Tibial artery (tissue), 4 donors: ENCODE measurements around the gene EPHB3.

Experiments
- DNase-seq, 2 donors: peaks; one replicate each; pipeline ENCODE4 v3.0.0-alpha.2; 2019
- H3K27ac ChIP-seq, 2 donors: fragments of 200-600 bp; sonication (generic) in 1 of 2; 1 replicate in 1 of 2; 2 replicates in 1 of 2; pipeline ENCODE4 v1.5.1; 2018 to 2019; ENCODE audit warnings: mild to moderate bottlenecking in 1 of 2
- H3K27me3 ChIP-seq, 2 donors: fragments of 200-600 bp; sonication (generic) in 1 of 2; one replicate each; pipeline versions ENCODE4 v1.5.1 to v1.6.0; 2016 to 2019
- H3K36me3 ChIP-seq, 3 donors: fragments of 200-600 bp; sonication (generic) in 2 of 3; one replicate each; pipeline ENCODE4 v1.5.1; 2016 to 2019; ENCODE audit warnings: mild to moderate bottlenecking in 2 of 3
- H3K4me1 ChIP-seq, 4 donors: fragments of 200-600 bp; sonication (generic) in 2 of 4; 1 replicate in 3 of 4; 2 replicates in 1 of 4; pipeline ENCODE4 v1.5.1; 2016 to 2019
- H3K4me3 ChIP-seq, 2 donors: fragments of 200-600 bp; sonication (generic) in 1 of 2; 1 replicate in 1 of 2; 2 replicates in 1 of 2; pipeline ENCODE4 v1.5.1; 2018 to 2019; ENCODE audit warnings: mild to moderate bottlenecking in 2 of 2
- H3K9me3 ChIP-seq, 3 donors: fragments of 200-600 bp; sonication (generic) in 1 of 3; one replicate each; pipeline ENCODE4 v1.5.1; 2016 to 2019
- CTCF ChIP-seq, 2 experiments: fragments of 200-600 bp in 1 of 2; fragments of 450-650 bp in 1 of 2; IDR thresholded peaks; one replicate each; pipeline ENCODE4 v1.5.1; 2017 to 2019; ENCODE audit warnings: antibody characterized with exemption in 2 of 2, mild to moderate bottlenecking in 1 of 2, moderate library complexity in 1 of 2
- intact Hi-C: fragments of 100-400 bp; cut with DNase I; formaldehyde crosslinking; loops from one replicate; pipeline ENCODE4 v1.15.0; 2023; ENCODE audit warnings: low total_unique reads

Gene EPHB3

GRCh38 chr3:184604039-184604601 lies 42.5 kb downstream of the EPHB3 start:
- Histone ChIP-seq H3K4me3 (peak overlapping the region; percentile 39 to 51), H3K27ac (no peak overlapping the region), H3K27me3 (peaks cover 0 to 48% of the 10 kb centered on the region in 2 donors), H3K4me1 (peaks cover 5 to 44% (median 27%) of the 10 kb centered on the region in 4 donors), H3K9me3 (no peaks in the 10 kb centered on the region), H3K36me3 (no peaks in the 10 kb centered on the region)
- intact Hi-C loops, result no loop called here
- TF ChIP-seq CTCF (IDR thresholded peaks at IDR 0.05), result no peak
- DNase-seq, result no peak

- TF ChIP-seq CTCF (IDR thresholded peaks at IDR 0.05), result no peak
- H3K27me3 ChIP-seq, result peaks cover 0 to 50% of the 10 kb centered on the region in 2 donors
- DNase-seq, result peak in 1 of 2 donors; percentile 4
- H3K4me1 ChIP-seq, result peaks cover 5 to 44% (median 27%) of the 10 kb centered on the region in 4 donors
- no peaks in the 10 kb centered on the region for H3K9me3 ChIP-seq
- intact Hi-C loops, result no loop called here
- H3K4me3 ChIP-seq, result peak overlapping the region; percentile 39 to 51
- no peak overlapping the region for H3K27ac ChIP-seq
- H3K36me3 ChIP-seq, result no peaks in the 10 kb centered on the region
These were observed 43.2 kb downstream of the EPHB3 start for GRCh38 chr3:184604615-184605290.

- no peak for TF ChIP-seq CTCF (IDR thresholded peaks at IDR 0.05)
- intact Hi-C loops, result no loop called here
- Histone ChIP-seq H3K27ac (no peak overlapping the region), H3K27me3 (peaks cover 0 to 46% of the 10 kb centered on the region in 2 donors), H3K4me1 (peaks cover 5 to 17% (median 15%) of the 10 kb centered on the region in 4 donors), H3K4me3 (no peak overlapping the region), H3K36me3 (no peaks in the 10 kb centered on the region), H3K9me3 (no peaks in the 10 kb centered on the region)
- DNase-seq, result no peak
These were observed 46.6 kb downstream of the EPHB3 start for GRCh38 chr3:184608209-184608608.

GRCh38 chr3:184609476-184610244 lies 48.1 kb downstream of the EPHB3 start:
- no peak overlapping the region for H3K4me3 ChIP-seq
- DNase-seq, result no peak
- intact Hi-C loops, result no loop called here
- no peaks in the 10 kb centered on the region for H3K36me3 ChIP-seq
- TF ChIP-seq CTCF (IDR thresholded peaks at IDR 0.05), result no peak
- no peaks in the 10 kb centered on the region for H3K9me3 ChIP-seq
- no peak overlapping the region for H3K27ac ChIP-seq
- peaks cover 0 to 3% (median 1%) of the 10 kb centered on the region in 4 donors for H3K4me1 ChIP-seq
- H3K27me3 ChIP-seq, result peaks cover 0 to 39% of the 10 kb centered on the region in 2 donors

- Histone ChIP-seq H3K36me3 (no peaks in the 10 kb centered on the region), H3K4me3 (no peak overlapping the region), H3K27ac (no peak overlapping the region), H3K27me3 (peaks cover 0 to 32% of the 10 kb centered on the region in 2 donors), H3K9me3 (no peaks in the 10 kb centered on the region), H3K4me1 (no peaks in the 10 kb centered on the region)
- no peak for DNase-seq
- no peak for TF ChIP-seq CTCF (IDR thresholded peaks at IDR 0.05)
- intact Hi-C loops, result no loop called here
These were observed 48.8 kb downstream of the EPHB3 start for GRCh38 chr3:184610245-184610871.
